Suprapubic skin (tissue), 4 donors: ENCODE results near the gene SFRP2. TPM values are rescaled to one million over a fixed set of nuclear protein-coding genes. Genes with fewer than 3 reads are reported as not detected.

Source experiments
- DNase-seq, 2 donors: peaks; one replicate each; pipeline ENCODE4 v3.0.0-alpha.2; 2019; ENCODE audit warnings: low spot score in 2 of 2
- H3K27ac ChIP-seq: fragments of 200-600 bp; sonication (generic); one replicate; pipeline ENCODE4 v1.5.1; 2019
- H3K27me3 ChIP-seq: fragments of 200-600 bp; sonication (generic); one replicate; pipeline ENCODE4 v1.5.1; 2019
- H3K36me3 ChIP-seq: fragments of 200-600 bp; sonication (generic); one replicate; pipeline ENCODE4 v1.5.1; 2019
- H3K4me1 ChIP-seq: fragments of 200-600 bp; sonication (generic); one replicate; pipeline ENCODE4 v1.5.1; 2019
- H3K4me3 ChIP-seq: fragments of 200-600 bp; sonication (generic); one replicate; pipeline ENCODE4 v1.5.1; 2019; ENCODE audit warnings: mild to moderate bottlenecking
- H3K9me3 ChIP-seq: fragments of 200-600 bp; sonication (generic); one replicate; pipeline ENCODE4 v1.5.1; 2019
- EP300 ChIP-seq: sonication (generic); formaldehyde crosslinking; IDR thresholded peaks from one replicate; pipeline ENCODE4 v1.6.1; 2017; ENCODE audit warnings: antibody characterized with exemption
- POLR2A ChIP-seq, 2 donors: fragments of 450-650 bp; IDR thresholded peaks; one replicate each; pipeline ENCODE4 v1.6.1; 2017; ENCODE audit warnings: antibody characterized with exemption in 2 of 2, mild to moderate bottlenecking in 2 of 2, moderate library complexity in 2 of 2
- POLR2AphosphoS5 ChIP-seq, 3 donors: sonication (generic); formaldehyde crosslinking; IDR thresholded peaks; one replicate each; pipeline ENCODE4 v1.6.1; 2017; ENCODE audit warnings: antibody characterized with exemption in 3 of 3
- WGBS: methylation state at CpG from one replicate; pipeline ENCODE4 v1.1.5; 2018; 5-methylcytosine and 5-hydroxymethylcytosine counted together
- total RNA-seq, 4 donors: library from RNA; depleted of rRNA; stranded (reverse); fragments of >200 nt; gene quantifications; one replicate each; pipeline ENCODE4 v1.1.0, GENCODE V29; 2016
- TF ChIP-seq, protein P1 (sequence below), 2 donors: fragments of 200-600 bp in 1 of 2; fragments of 450-650 bp in 1 of 2; sonication (generic) in 1 of 2; IDR thresholded peaks; one replicate each; pipeline ENCODE4 v1.5.1; 2016 to 2019; ENCODE audit warnings: antibody characterized with exemption in 2 of 2, mild to moderate bottlenecking in 1 of 2, moderate library complexity in 1 of 2

The SFRP2 gene
- total RNA-seq, 4 donors from 2014 or later = 4.4 to 9.3 (median 6.5) TPM

DNA sequence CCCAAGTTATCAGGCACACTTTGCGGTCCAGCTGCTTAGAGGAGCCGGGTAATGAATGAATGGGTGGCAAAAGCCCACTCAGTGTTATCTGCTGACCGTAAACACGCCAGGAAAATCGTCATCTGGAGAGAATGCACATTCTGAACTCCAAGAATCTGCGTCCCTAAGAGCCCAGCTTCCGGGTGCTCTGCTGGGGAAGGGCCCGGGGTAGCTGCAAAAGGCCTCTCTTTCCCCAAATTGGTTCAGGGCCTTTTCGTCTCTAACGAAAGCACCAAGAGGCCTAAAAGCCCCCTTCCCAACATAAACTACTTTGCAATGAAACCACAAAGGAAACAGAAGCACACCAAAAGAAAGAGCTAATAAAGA is 1.6 kb upstream of the SFRP2 start:
- WGBS = 49% methylated on average over 10 of the region's 10 CpGs
- peaks cover 80% of the 10 kb centered on the region for H3K27me3 ChIP-seq
- no peak for DNase-seq
- no peaks in the 10 kb centered on the region for H3K36me3 ChIP-seq
- peaks cover 50% of the 10 kb centered on the region for H3K4me1 ChIP-seq
- H3K9me3 ChIP-seq = no peaks in the 10 kb centered on the region
- H3K4me3 ChIP-seq = peak overlapping the region; percentile 52
- TF ChIP-seq, protein P1, sequence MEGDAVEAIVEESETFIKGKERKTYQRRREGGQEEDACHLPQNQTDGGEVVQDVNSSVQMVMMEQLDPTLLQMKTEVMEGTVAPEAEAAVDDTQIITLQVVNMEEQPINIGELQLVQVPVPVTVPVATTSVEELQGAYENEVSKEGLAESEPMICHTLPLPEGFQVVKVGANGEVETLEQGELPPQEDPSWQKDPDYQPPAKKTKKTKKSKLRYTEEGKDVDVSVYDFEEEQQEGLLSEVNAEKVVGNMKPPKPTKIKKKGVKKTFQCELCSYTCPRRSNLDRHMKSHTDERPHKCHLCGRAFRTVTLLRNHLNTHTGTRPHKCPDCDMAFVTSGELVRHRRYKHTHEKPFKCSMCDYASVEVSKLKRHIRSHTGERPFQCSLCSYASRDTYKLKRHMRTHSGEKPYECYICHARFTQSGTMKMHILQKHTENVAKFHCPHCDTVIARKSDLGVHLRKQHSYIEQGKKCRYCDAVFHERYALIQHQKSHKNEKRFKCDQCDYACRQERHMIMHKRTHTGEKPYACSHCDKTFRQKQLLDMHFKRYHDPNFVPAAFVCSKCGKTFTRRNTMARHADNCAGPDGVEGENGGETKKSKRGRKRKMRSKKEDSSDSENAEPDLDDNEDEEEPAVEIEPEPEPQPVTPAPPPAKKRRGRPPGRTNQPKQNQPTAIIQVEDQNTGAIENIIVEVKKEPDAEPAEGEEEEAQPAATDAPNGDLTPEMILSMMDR (IDR thresholded peaks at IDR 0.05) = no peak
- TF ChIP-seq EP300 (no peak), POLR2AphosphoS5 (IDR thresholded peaks at IDR 0.05) (no peak), POLR2A (IDR thresholded peaks at IDR 0.05) (no peak)
- H3K27ac ChIP-seq = peak overlapping the region; percentile 81

DNA sequence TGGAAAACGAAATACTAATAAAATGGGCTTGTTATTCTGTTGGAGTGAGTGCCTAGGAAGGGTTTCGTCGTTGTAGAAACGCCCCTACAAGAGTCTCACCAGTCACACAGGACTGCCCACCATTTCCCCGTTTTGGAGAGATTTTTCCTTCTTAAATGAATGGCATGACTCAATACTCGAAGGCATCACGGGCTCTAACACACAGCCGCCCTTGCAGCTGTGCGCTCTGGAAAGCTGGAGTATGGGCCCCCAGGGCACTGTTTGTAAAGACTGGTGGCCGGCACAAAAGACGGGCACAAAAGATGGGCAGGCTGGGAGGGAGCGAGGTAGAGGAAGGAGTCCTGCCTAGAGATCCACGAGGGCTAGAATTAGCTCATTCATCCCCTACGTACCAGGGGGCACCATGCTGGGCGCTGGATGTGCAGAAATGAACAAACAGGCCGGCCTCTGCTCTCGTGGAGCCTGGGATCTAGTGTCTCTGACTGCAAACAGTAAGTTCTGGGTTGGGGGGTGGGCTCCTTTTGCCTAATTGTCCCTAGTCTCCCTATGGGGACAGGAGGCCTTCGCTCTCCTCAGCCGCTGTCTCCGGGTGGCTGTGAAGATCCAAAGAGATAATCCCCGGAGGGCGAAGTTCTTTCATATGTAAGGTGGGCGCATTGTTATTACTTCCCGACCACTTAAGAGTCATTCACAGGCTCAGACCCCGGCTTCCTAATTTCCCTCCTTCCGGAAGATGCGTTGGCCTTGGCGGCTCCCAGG is 1.0 kb upstream of the SFRP2 start:
- peak overlapping the region; percentile 52 for H3K4me3 ChIP-seq
- 33% methylated on average over 28 of the region's 28 CpGs for WGBS
- no peak for DNase-seq
- peaks cover 50% of the 10 kb centered on the region for H3K4me1 ChIP-seq
- H3K9me3 ChIP-seq = no peaks in the 10 kb centered on the region
- H3K27me3 ChIP-seq = peaks cover 80% of the 10 kb centered on the region
- TF ChIP-seq, protein P1 (IDR thresholded peaks at IDR 0.05) = no peak
- TF ChIP-seq POLR2A (IDR thresholded peaks at IDR 0.05) (no peak), POLR2AphosphoS5 (IDR thresholded peaks at IDR 0.05) (no peak), EP300 (no peak)
- H3K36me3 ChIP-seq = no peaks in the 10 kb centered on the region
- H3K27ac ChIP-seq = peak overlapping the region; percentile 81

DNA sequence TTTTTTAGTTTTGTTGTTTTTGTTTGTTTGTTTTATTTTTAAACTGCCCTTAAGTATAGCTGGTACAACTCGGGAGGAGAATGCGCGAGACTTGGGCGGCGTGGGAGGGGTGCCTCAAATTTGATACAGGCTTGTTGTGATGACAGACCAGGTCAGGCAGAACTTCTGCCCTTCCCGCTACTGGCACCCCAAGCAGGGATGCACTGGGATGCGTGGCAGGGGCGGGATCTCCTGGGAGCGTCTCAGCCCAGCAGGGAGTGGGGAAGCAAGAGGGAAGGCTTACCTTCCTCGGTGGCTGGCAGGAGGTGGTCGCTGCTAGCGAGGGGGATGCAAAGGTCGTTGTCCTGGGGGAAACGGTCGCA is 851 bp downstream of the SFRP2 start:
- H3K27ac ChIP-seq = peak overlapping the region; percentile 81
- H3K4me3 ChIP-seq = peak overlapping the region; percentile 52
- TF ChIP-seq POLR2AphosphoS5 (IDR thresholded peaks at IDR 0.05) = no peak
- no peak for TF ChIP-seq POLR2A (IDR thresholded peaks at IDR 0.05)
- TF ChIP-seq, protein P1 (IDR thresholded peaks at IDR 0.05) = no peak
- no peak for TF ChIP-seq EP300
- peaks cover 50% of the 10 kb centered on the region for H3K4me1 ChIP-seq
- DNase-seq = no peak
- peaks cover 69% of the 10 kb centered on the region for H3K27me3 ChIP-seq
- H3K9me3 ChIP-seq = no peaks in the 10 kb centered on the region
- no peaks in the 10 kb centered on the region for H3K36me3 ChIP-seq
- WGBS = 8% methylated on average over 15 of the region's 15 CpGs

DNA sequence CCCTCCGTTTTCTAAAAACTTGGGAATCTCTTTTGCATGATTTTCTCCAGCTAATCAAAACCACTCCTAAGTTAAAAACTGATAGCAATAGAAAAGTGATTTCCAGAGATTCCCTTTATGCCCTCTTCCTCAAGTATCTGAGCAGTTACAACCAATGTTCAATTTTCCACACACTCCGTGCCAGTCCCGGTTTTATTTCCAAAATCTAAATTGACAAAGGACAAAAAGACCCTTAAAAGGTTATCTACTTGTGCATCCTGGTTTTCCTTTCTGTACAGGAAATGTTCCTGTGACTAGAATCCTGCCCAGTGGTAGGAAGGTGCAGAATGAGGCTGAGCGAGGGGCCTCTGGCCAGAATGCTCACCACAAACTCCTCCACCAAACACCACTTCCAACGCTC is 1.3 kb downstream of the SFRP2 start:
- H3K9me3 ChIP-seq = no peaks in the 10 kb centered on the region
- no peak for DNase-seq
- H3K4me3 ChIP-seq = peak overlapping the region; percentile 52
- WGBS = 28% methylated on average over 5 of the region's 5 CpGs
- H3K36me3 ChIP-seq = no peaks in the 10 kb centered on the region
- H3K27ac ChIP-seq = no peak overlapping the region
- peaks cover 47% of the 10 kb centered on the region for H3K4me1 ChIP-seq
- TF ChIP-seq, protein P1 (IDR thresholded peaks at IDR 0.05) = no peak
- TF ChIP-seq POLR2AphosphoS5 (IDR thresholded peaks at IDR 0.05) (no peak), POLR2A (IDR thresholded peaks at IDR 0.05) (no peak), EP300 (no peak)
- H3K27me3 ChIP-seq = peaks cover 65% of the 10 kb centered on the region

DNA sequence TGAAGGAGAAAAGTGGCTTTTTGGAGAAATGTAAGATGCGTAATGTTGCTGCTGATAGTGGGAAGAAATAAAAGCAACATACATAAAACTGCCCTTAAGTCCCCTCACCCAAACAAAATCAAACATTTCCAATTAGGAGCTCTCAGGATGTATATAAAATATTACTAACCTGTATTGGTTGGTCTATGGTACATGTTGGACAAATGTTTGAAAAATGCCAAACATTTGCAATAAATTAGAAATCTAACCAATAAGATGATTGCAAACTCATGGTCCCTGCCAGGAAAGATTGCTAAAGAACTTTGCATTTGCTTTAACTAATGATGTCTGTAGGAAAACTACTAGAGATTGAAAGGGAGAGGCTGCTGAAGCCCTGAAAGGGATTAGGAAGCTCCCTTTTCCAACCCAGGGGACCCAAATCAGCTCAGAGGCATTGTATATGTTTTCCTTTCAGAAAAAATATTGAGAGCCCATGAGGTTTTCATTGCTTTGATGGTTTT is 1.8 kb downstream of the SFRP2 start:
- DNase-seq = no peak
- peaks cover 60% of the 10 kb centered on the region for H3K27me3 ChIP-seq
- H3K9me3 ChIP-seq = no peaks in the 10 kb centered on the region
- no peak overlapping the region for H3K27ac ChIP-seq
- H3K36me3 ChIP-seq = no peaks in the 10 kb centered on the region
- peaks cover 42% of the 10 kb centered on the region for H3K4me1 ChIP-seq
- H3K4me3 ChIP-seq = peak overlapping the region; percentile 52
- TF ChIP-seq EP300 = no peak
- TF ChIP-seq, protein P1 (IDR thresholded peaks at IDR 0.05) = no peak
- TF ChIP-seq POLR2A (IDR thresholded peaks at IDR 0.05) = no peak
- no peak for TF ChIP-seq POLR2AphosphoS5 (IDR thresholded peaks at IDR 0.05)
- WGBS = 56% methylated on average over 1 of the region's 1 CpG
